ENCODE results near the gene DPH1. TPM values are rescaled to one million over a fixed set of nuclear protein-coding genes. Genes with fewer than 3 reads are reported as not detected.
A peak's percentile ranks its signal among the peaks of the same experiment; 100 is the strongest.

DPH1 gene
- total RNA-seq, 4 donors from 2014 or later = 58.7 to 115 (median 66.3) TPM

- Histone ChIP-seq H3K4me1 (peaks cover 53% of the 10 kb centered on the region), H3K9me3 (no peaks in the 10 kb centered on the region), H3K36me3 (no peaks in the 10 kb centered on the region), H3K4me3 (peak overlapping the region; percentile 74), H3K27me3 (no peaks in the 10 kb centered on the region), H3K27ac (no peak overlapping the region)
- WGBS = 56% methylated on average over 14 of the region's 16 CpGs
- DNase-seq (ENCODE audit: low spot score in 2 of 2) = no peak
- no peak for TF ChIP-seq POLR2A (IDR thresholded peaks at IDR 0.05)
Observed at GRCh38 chr17:2023256-2023655, 6.7 kb upstream of the DPH1 start.

- Histone ChIP-seq H3K9me3 (no peaks in the 10 kb centered on the region), H3K4me3 (peak overlapping the region; percentile 74), H3K36me3 (no peaks in the 10 kb centered on the region), H3K27me3 (no peaks in the 10 kb centered on the region), H3K4me1 (peaks cover 50% of the 10 kb centered on the region), H3K27ac (peak overlapping the region; percentile 43)
- 5% methylated on average over 10 of the region's 85 CpGs for WGBS
- TF ChIP-seq CTCF (IDR thresholded peaks at IDR 0.05) = no peak
- TF ChIP-seq POLR2AphosphoS5 (IDR thresholded peaks at IDR 0.05) = no peak
- no peak for TF ChIP-seq EP300 (IDR thresholded peaks at IDR 0.05)
- TF ChIP-seq POLR2A (IDR thresholded peaks at IDR 0.05) = no peak
- DNase-seq (ENCODE audit: low spot score in 2 of 2) = peak in 1 of 2 donors; percentile 84
Observed at GRCh38 chr17:2023692-2024571, 6.0 kb upstream of the DPH1 start.

- Histone ChIP-seq H3K4me1 (peaks cover 50% of the 10 kb centered on the region), H3K36me3 (no peaks in the 10 kb centered on the region), H3K27me3 (no peaks in the 10 kb centered on the region), H3K9me3 (no peaks in the 10 kb centered on the region), H3K4me3 (peak overlapping the region; percentile 74), H3K27ac (peak overlapping the region; percentile 43)
- DNase-seq (ENCODE audit: low spot score in 2 of 2) = peak in 1 of 2 donors; percentile 66
- TF ChIP-seq POLR2A (IDR thresholded peaks at IDR 0.05) = no peak
- TF ChIP-seq CTCF (IDR thresholded peaks at IDR 0.05) = no peak
- WGBS = 0% methylated on average over 28 of the region's 73 CpGs
Observed at GRCh38 chr17:2024572-2025219, 5.3 kb upstream of the DPH1 start.

- 1% methylated on average over 35 of the region's 47 CpGs for WGBS
- Histone ChIP-seq H3K9me3 (no peaks in the 10 kb centered on the region), H3K27ac (peak within 1 kb of the TSS; percentile 72), H3K4me1 (peaks cover 50% of the 10 kb centered on the region), H3K27me3 (no peaks in the 10 kb centered on the region), H3K4me3 (peak within 1 kb of the TSS; percentile 74), H3K36me3 (no peaks in the 10 kb centered on the region)
- TF ChIP-seq CTCF (IDR thresholded peaks at IDR 0.05) (no peak), POLR2AphosphoS5 (IDR thresholded peaks at IDR 0.05) (no peak), EP300 (IDR thresholded peaks at IDR 0.05) (no peak), POLR2A (IDR thresholded peaks at IDR 0.05) (no peak)
- peak; percentile 85 to 88 for DNase-seq (ENCODE audit: low spot score in 2 of 2)
Observed at GRCh38 chr17:2025220-2025621, 4.7 kb upstream of the DPH1 start, which contains the start of gene RTN4RL1. TSS of gene RTN4RL1 (minus strand) at chr17:2025334. CDS start at chr17:2024865, 469 bp downstream.

- H3K4me1 ChIP-seq = peaks cover 50% of the 10 kb centered on the region
- WGBS = 1% methylated on average over 42 of the region's 55 CpGs
- peak overlapping the region; percentile 72 for H3K27ac ChIP-seq
- peak; percentile 24 to 64 for TF ChIP-seq CTCF (IDR thresholded peaks at IDR 0.05)
- no peak for TF ChIP-seq POLR2A (IDR thresholded peaks at IDR 0.05)
- H3K27me3 ChIP-seq = no peaks in the 10 kb centered on the region
- no peaks in the 10 kb centered on the region for H3K36me3 ChIP-seq
- H3K4me3 ChIP-seq = peak overlapping the region; percentile 74
- no peaks in the 10 kb centered on the region for H3K9me3 ChIP-seq
- peak; percentile 84 to 91 for DNase-seq (ENCODE audit: low spot score in 2 of 2)
Observed at GRCh38 chr17:2025622-2026309, 4.2 kb upstream of the DPH1 start.
